Right renal pelvis (tissue), 4 donors: ENCODE measurements around the gene MAMSTR. TPM values are rescaled to one million over a fixed set of nuclear protein-coding genes. Genes with fewer than 3 reads are reported as not detected.

ENCODE experiments used
- DNase-seq, 4 donors: peaks; one replicate each; pipeline ENCODE4 v3.0.0-alpha.2; 2013; ENCODE audit warnings: low read depth in 4 of 4, low spot score in 3 of 4, missing footprints in 1 of 4
- polyA plus RNA-seq, 4 donors: library from polyadenylated mRNA; unstranded; fragments of 120-200 nt; gene quantifications; one replicate each; pipeline ENCODE4 v1.2.1, GENCODE V29; 2013; ENCODE audit not compliant: insufficient read length in 4 of 4

MAMSTR gene
- polyA plus RNA-seq, 4 donors, result 4.8 to 7.8 (median 6.5) TPM

DNA sequence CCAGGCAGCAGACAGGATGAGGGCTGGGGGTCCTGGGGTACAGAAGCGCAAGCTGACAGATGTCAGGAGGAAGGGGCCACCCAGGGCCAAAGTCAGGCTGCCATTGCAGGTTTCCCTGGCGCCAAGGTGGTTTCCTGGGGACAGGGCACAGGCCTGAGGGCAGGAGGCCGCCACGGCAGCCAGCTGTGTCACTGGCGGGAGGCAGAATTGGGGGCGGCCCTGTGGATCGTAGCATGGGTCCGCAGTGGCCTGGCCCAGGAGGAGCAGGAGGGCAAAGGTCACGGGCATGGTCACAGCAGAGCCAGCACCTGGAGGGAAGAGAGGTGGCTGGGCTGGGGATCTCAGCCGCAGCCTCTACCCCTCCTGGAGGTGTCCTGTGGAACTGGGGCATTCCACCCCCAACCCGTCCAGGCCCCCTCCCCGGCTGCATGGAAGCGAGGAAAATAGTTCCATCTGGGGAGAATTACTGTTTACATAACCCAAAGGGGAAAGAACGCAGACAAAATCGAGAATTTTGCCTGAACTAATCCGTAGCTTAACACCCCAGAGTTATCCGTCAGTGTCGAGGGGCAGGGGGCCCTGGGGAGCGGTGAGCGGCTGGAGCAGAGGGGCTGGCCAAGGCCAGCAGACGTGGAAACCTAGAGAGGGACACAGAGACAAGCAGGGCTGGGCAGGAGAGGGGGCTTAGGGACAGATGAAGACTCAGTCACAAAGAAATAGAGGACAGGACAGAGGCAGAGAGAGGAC, 48.7 kb downstream of the MAMSTR start:
- DNase-seq, result no peak

GRCh38 chr19:48669903-48670668, 49.4 kb downstream of the MAMSTR start:
- DNase-seq, result no peak

- no peak for DNase-seq
These were observed 50.8 kb downstream of the MAMSTR start for GRCh38 chr19:48668761-48669160.

DNA sequence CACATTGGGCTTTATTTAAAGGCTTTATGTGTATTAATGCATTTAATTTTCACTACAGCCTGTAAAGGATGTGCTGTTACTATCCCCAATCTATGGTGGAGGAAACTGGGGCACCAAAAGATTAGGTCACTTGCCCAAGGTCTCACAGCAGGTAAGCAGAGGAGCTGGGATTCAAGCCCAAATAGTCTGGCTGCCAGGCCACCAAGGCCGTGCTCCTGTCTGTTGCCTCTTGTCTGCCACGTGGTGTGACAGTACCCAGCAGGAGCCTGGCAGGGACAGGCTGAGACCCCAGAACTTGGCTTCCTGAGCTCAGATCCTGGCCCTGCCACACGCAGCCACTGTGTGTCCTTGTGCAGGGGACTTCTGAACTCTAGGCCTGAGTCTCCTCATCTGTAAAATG, 51.2 kb downstream of the MAMSTR start:
- no peak for DNase-seq

DNA sequence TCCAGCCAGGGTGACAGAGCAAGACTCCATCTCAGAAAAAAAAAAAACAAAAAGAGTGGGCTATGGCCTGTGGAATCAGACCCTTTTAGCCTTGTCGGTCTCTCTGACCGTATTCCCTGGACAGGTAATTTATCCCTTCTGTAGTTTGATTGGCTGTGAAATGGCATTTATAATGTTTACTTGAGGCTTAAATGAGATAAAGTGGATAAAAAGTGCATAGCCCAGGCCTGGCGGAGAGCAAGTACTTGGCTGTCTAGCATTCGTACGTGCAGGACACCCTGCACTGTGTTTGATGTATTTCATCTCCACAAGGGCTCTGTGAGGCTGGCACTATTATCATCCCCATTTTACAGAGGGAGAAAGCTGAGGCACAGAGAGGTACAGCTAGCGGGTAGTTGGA, 53.7 kb downstream of the MAMSTR start:
- no peak for DNase-seq

DNA sequence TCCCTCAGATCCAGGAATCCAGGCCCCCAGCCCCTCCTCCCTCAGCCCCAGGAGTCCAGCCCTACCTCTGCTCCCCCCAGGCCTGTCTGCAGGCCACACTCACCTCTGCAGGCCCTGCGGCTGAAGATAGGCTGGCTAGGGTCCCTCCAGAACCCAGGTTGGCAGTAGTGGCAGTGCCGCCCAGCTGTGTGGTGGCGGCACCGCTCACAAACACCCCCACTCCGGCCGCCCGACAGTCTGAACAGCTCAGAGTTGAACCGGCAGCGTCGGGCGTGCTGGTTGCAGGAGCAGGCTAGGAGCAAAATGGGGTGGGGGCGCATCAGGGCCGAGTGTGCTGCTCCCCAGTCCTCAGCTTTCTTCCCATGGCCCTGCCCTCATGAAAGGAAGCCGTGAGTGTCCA, 55.0 kb downstream of the MAMSTR start:
- DNase-seq, result no peak

GRCh38 chr19:48663667-48664066, 55.9 kb downstream of the MAMSTR start:
- DNase-seq, result no peak

Other genes starting within 250 kb of the MAMSTR start
- gene LMTK3, start 207.9 kb downstream of the MAMSTR start, polyA plus RNA-seq, result 1 to 10 TPM; 1.7 to 3.6 (median 2.4) TPM
- gene SULT2B1, start 167.6 kb downstream of the MAMSTR start, polyA plus RNA-seq, result under 1 TPM; 0.19 to 0.61 (median 0.38) TPM
- under 1 TPM in 1 of 4 donors, not detected in 3; 0.06 TPM for gene SPACA4, start 113.0 kb downstream of the MAMSTR start, polyA plus RNA-seq
- gene FAM83E, start 104.6 kb downstream of the MAMSTR start, polyA plus RNA-seq, result 1 to 10 TPM in 3 of 4 donors, under 1 TPM in 1; 0.62 to 1.6 (median 1.1) TPM
- 1,000 to 10,000 TPM; 1,054 to 1,482 (median 1,060) TPM for gene RPL18, start 100.5 kb downstream of the MAMSTR start, polyA plus RNA-seq
- gene SPHK2, start 100.2 kb downstream of the MAMSTR start, polyA plus RNA-seq, result 10 to 100 TPM; 18.6 to 30.6 (median 21.0) TPM
- gene DBP, start 82.3 kb downstream of the MAMSTR start, polyA plus RNA-seq, result 10 to 100 TPM; 11.6 to 14.7 (median 13.2) TPM
- gene CA11, start 73.5 kb downstream of the MAMSTR start, polyA plus RNA-seq, result 10 to 100 TPM; 20.5 to 31.1 (median 24.5) TPM
- 1 to 10 TPM in 1 of 4 donors, under 1 TPM in 3; 0.53 to 1.6 (median 0.77) TPM for gene NTN5, start 46.7 kb downstream of the MAMSTR start, polyA plus RNA-seq
- 1 to 10 TPM; 1.8 to 3.4 (median 2.2) TPM for gene FUT2, start 23.8 kb downstream of the MAMSTR start, polyA plus RNA-seq
- gene RASIP1, start 20.9 kb upstream of the MAMSTR start, polyA plus RNA-seq, result 10 to 100 TPM; 12.1 to 18.7 (median 13.5) TPM
- 1 to 10 TPM in 1 of 4 donors, under 1 TPM in 3; 0.36 to 1.0 (median 0.52) TPM for gene IZUMO1, start 27.2 kb upstream of the MAMSTR start, polyA plus RNA-seq
- gene FUT1, start 32.9 kb upstream of the MAMSTR start, polyA plus RNA-seq, result 1 to 10 TPM; 3.1 to 3.7 (median 3.4) TPM
- not detected for gene FGF21, start 35.8 kb upstream of the MAMSTR start, polyA plus RNA-seq
- 10 to 100 TPM; 34.5 to 46.3 (median 38.8) TPM for gene BCAT2, start 91.3 kb upstream of the MAMSTR start, polyA plus RNA-seq
- gene HSD17B14, start 116.8 kb upstream of the MAMSTR start, polyA plus RNA-seq, result 10 to 100 TPM; 25.9 to 44.8 (median 33.1) TPM
- gene PLEKHA4, start 148.9 kb upstream of the MAMSTR start, polyA plus RNA-seq, result 10 to 100 TPM; 20.4 to 28.7 (median 21.8) TPM
- gene PPP1R15A, start 152.7 kb upstream of the MAMSTR start, polyA plus RNA-seq, result 10 to 100 TPM; 35.7 to 41.1 (median 36.2) TPM
- 1 to 10 TPM in 1 of 4 donors, under 1 TPM in 3; 0.64 to 1.2 (median 0.85) TPM for gene TULP2, start 179.0 kb upstream of the MAMSTR start, polyA plus RNA-seq
- 100 to 1,000 TPM; 273 to 369 (median 280) TPM for gene NUCB1, start 180.6 kb upstream of the MAMSTR start, polyA plus RNA-seq
- 10 to 100 TPM in 1 of 4 donors, 1 to 10 TPM in 3; 4.9 to 11.6 (median 6.8) TPM for gene DHDH, start 214.0 kb upstream of the MAMSTR start, polyA plus RNA-seq
- 10 to 100 TPM; 72.5 to 91.2 (median 79.4) TPM for gene BAX, start 235.2 kb upstream of the MAMSTR start, polyA plus RNA-seq
- gene FTL, start 245.6 kb upstream of the MAMSTR start, polyA plus RNA-seq, result 1,000 to 10,000 TPM; 2,163 to 3,232 (median 2,621) TPM